Breast epithelium (tissue), 4 donors: ENCODE measurements around the gene BABAM2. TPM values are rescaled to one million over a fixed set of nuclear protein-coding genes. Genes with fewer than 3 reads are reported as not detected.

ENCODE experiments used
- DNase-seq, 2 donors: peaks; one replicate each; pipeline ENCODE4 v3.0.0-alpha.2; 2019; ENCODE audit warnings: low spot score in 2 of 2
- H3K27ac ChIP-seq, 2 donors: fragments of 200-600 bp; sonication (generic) in 1 of 2; one replicate each; pipeline ENCODE4 v1.5.1; 2016 to 2019; ENCODE audit warnings: mild to moderate bottlenecking in 1 of 2
- H3K27me3 ChIP-seq, 2 donors: fragments of 200-600 bp; sonication (generic) in 1 of 2; one replicate each; pipeline versions ENCODE4 v1.5.1 to v1.6.0; 2017 to 2019; ENCODE audit warnings: control low read depth in 1 of 2, mild to moderate bottlenecking in 1 of 2
- H3K36me3 ChIP-seq: fragments of 200-600 bp; one replicate; pipeline ENCODE4 v1.5.1; 2019
- H3K4me1 ChIP-seq, 2 donors: fragments of 200-600 bp; sonication (generic); one replicate each; pipeline ENCODE4 v1.5.1; 2016 to 2019; ENCODE audit warnings: control low read depth in 1 of 2
- H3K4me3 ChIP-seq, 3 donors: fragments of 200-600 bp; sonication (generic); 1 replicate in 2 of 3; 2 replicates in 1 of 3; pipeline ENCODE4 v1.5.1; 2016 to 2019; ENCODE audit warnings: mild to moderate bottlenecking in 3 of 3, moderate library complexity in 2 of 3
- H3K9me3 ChIP-seq, 2 donors: fragments of 200-600 bp; sonication (generic) in 1 of 2; one replicate each; pipeline ENCODE4 v1.5.1; 2016 to 2019; ENCODE audit warnings: control low read depth in 1 of 2
- CTCF ChIP-seq, 3 donors: fragments of 450-650 bp; IDR thresholded peaks; one replicate each; pipeline ENCODE4 v1.5.1; 2016 to 2017; ENCODE audit warnings: antibody characterized with exemption in 3 of 3, mild to moderate bottlenecking in 3 of 3, moderate library complexity in 3 of 3
- POLR2A ChIP-seq: fragments of 450-650 bp; IDR thresholded peaks from one replicate; pipeline ENCODE4 v1.6.1; 2016; ENCODE audit warnings: antibody characterized with exemption, mild to moderate bottlenecking, moderate library complexity
- POLR2AphosphoS5 ChIP-seq, 3 donors: sonication (generic); formaldehyde crosslinking; IDR thresholded peaks; one replicate each; pipeline ENCODE4 v1.6.1; 2017; ENCODE audit warnings: antibody characterized with exemption in 3 of 3
- intact Hi-C: fragments of 100-400 bp; cut with DNase I; formaldehyde crosslinking; loops from one replicate; pipeline ENCODE4 v1.15.1; 2023; ENCODE audit warnings: low total_unique reads
- total RNA-seq, 3 donors: library from RNA; depleted of rRNA; stranded (reverse); fragments of >200 nt; gene quantifications; one replicate each; pipeline ENCODE4 v1.1.0, GENCODE V29; 2016

The BABAM2 gene
- total RNA-seq, 3 donors from 2014 or later, result 34.7 to 46.2 (median 37.4) TPM

GRCh38 chr2:28360718-28361293 lies 470.3 kb downstream of the BABAM2 start:
- Histone ChIP-seq H3K9me3 (no peaks in the 10 kb centered on the region), H3K27me3 (no peaks in the 10 kb centered on the region), H3K4me3 (no peak overlapping the region), H3K27ac (peak overlapping the region in 1 of 2 donors; percentile 34), H3K36me3 (no peaks in the 10 kb centered on the region), H3K4me1 (peaks cover 4 to 6% of the 10 kb centered on the region in 2 donors)
- TF ChIP-seq POLR2A (no peak), POLR2AphosphoS5 (IDR thresholded peaks at IDR 0.05) (peak in 1 of 3 donors; percentile 24), CTCF (IDR thresholded peaks at IDR 0.05) (no peak)
- intact Hi-C loops, result loop anchor here (1.0 kb wide), 1 partner anchor 9 kb away; no protein-coding TSS in a partner anchor
- DNase-seq, result no peak

- no peak for TF ChIP-seq POLR2AphosphoS5 (IDR thresholded peaks at IDR 0.05)
- no peak for TF ChIP-seq POLR2A
- TF ChIP-seq CTCF (IDR thresholded peaks at IDR 0.05), result no peak
- Histone ChIP-seq H3K36me3 (no peaks in the 10 kb centered on the region), H3K27me3 (no peaks in the 10 kb centered on the region), H3K4me1 (no peaks in the 10 kb centered on the region), H3K4me3 (no peak overlapping the region), H3K9me3 (no peaks in the 10 kb centered on the region), H3K27ac (peak overlapping the region in 1 of 2 donors; percentile 25)
- intact Hi-C loops, result loop anchor here (1.0 kb wide), 1 partner anchor 8 kb away; no protein-coding TSS in a partner anchor
- no peak for DNase-seq
Observed at GRCh38 chr2:28361991-28362710, 471.6 kb downstream of the BABAM2 start.

GRCh38 chr2:28362991-28363521 lies 472.5 kb downstream of the BABAM2 start:
- H3K27me3 ChIP-seq, result no peaks in the 10 kb centered on the region
- H3K27ac ChIP-seq, result no peak overlapping the region
- H3K4me3 ChIP-seq, result no peak overlapping the region
- DNase-seq, result no peak
- TF ChIP-seq POLR2A (no peak), POLR2AphosphoS5 (IDR thresholded peaks at IDR 0.05) (no peak), CTCF (IDR thresholded peaks at IDR 0.05) (no peak)
- H3K4me1 ChIP-seq, result no peaks in the 10 kb centered on the region
- intact Hi-C loops, result no loop called here
- H3K9me3 ChIP-seq, result no peaks in the 10 kb centered on the region
- H3K36me3 ChIP-seq, result no peaks in the 10 kb centered on the region

GRCh38 chr2:28363686-28364280 lies 473.3 kb downstream of the BABAM2 start:
- intact Hi-C loops, result no loop called here

More at GRCh38 chr2:28363686-28364280, 473.3 kb downstream of the BABAM2 start:
- no peak for TF ChIP-seq POLR2A
- TF ChIP-seq CTCF (IDR thresholded peaks at IDR 0.05), result no peak
- TF ChIP-seq POLR2AphosphoS5 (IDR thresholded peaks at IDR 0.05), result no peak
- H3K27ac ChIP-seq, result no peak overlapping the region
- H3K27me3 ChIP-seq, result no peaks in the 10 kb centered on the region
- H3K36me3 ChIP-seq, result no peaks in the 10 kb centered on the region
- H3K4me1 ChIP-seq, result no peaks in the 10 kb centered on the region
- no peak overlapping the region for H3K4me3 ChIP-seq
- DNase-seq, result no peak
- no peaks in the 10 kb centered on the region for H3K9me3 ChIP-seq
